C4-2B (cell line): Measurements from ENCODE around the gene SCN1B.
"Not testable (repeated sequence)": the region's sequence is repeated elsewhere in the genome, so short reads cannot be mapped to it uniquely, and the experiment has no call there.

Source experiments
- H3K27ac ChIP-seq: fragments of 450-650 bp; 2 replicates; pipeline ENCODE4 v1.5.1; 2017
- ZFX ChIP-seq: fragments of 450-650 bp; IDR thresholded peaks from 2 replicates; pipeline ENCODE4 v1.6.1; 2017
- TF ChIP-seq, protein P1 (sequence below): fragments of 450-650 bp; conservative IDR thresholded peaks from 2 replicates; pipeline ENCODE4 v1.5.1; 2017; ENCODE audit warnings: mild to moderate bottlenecking

Gene SCN1B

DNA sequence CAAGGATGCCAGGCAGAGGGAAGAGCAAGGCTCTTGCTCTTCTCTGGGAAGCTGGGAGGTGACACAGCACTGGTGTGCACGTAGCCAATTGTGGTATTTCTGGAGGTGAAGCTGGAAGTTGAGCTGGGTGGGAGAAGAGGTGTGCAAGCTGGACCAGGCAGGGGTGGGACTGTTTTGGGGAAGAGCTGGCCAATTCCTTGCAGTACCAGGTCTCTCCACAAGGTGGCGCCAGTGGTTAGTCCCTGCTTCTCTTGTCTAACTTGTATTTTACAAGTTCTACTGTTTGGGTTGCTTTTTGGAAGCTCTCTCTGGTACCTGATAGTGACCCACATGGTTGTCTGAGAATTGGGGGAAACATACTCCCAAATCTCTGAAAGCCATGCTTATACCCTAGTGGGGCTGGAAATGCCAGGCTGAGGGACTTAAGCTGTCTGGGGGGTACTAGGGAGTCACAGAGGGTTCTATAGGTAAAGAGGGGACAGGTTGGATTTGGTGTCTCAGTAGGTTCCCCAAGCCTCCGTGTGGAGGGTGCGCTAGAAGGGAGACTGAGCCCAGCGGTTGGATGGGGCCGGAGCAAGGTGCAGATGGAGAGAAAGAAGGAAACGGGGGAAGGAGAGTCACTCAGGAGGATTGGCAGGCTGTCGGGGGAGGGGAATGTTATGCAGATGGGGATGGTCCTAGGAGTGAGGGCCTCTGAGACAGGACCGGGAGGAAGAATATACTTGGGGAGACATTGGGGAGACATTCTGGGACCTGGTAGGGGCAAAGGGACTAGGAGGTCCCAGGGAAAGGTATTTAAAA lies 14.2 kb downstream of the SCN1B start:
- H3K27ac ChIP-seq: peak overlapping the region; percentile 99
- TF ChIP-seq ZFX: no peak
- TF ChIP-seq, protein P1, sequence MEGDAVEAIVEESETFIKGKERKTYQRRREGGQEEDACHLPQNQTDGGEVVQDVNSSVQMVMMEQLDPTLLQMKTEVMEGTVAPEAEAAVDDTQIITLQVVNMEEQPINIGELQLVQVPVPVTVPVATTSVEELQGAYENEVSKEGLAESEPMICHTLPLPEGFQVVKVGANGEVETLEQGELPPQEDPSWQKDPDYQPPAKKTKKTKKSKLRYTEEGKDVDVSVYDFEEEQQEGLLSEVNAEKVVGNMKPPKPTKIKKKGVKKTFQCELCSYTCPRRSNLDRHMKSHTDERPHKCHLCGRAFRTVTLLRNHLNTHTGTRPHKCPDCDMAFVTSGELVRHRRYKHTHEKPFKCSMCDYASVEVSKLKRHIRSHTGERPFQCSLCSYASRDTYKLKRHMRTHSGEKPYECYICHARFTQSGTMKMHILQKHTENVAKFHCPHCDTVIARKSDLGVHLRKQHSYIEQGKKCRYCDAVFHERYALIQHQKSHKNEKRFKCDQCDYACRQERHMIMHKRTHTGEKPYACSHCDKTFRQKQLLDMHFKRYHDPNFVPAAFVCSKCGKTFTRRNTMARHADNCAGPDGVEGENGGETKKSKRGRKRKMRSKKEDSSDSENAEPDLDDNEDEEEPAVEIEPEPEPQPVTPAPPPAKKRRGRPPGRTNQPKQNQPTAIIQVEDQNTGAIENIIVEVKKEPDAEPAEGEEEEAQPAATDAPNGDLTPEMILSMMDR: peak; percentile 98

DNA sequence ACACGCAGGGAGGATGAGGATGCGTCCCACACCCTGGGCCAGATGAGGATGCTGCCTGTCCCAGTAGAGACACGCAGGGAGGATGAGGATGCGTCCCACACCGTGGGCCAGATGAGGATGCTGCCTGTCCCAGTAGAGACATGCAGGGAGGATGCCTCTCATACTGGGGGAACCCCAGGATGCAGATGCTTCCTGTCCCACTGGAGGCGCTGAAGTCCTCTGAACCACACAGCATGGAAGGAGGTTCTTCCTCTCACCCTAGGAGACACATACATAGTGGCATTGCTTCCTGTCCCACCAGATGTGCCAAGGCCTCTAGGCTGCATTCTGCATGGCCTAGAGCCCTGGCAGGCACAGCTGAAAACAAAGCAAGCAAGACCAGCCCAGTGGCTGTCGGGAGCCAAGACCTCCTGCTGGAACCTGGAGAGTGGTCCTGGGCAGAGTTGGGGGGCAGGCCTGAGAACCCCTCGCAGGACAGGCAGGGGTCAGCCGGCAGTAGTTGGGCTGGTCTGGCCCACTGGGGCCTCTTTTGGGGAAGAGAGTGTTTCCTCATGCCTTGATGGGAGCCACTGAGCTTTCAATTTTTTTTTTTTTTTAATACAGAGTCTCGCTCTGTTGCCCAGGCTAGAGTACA lies 15.5 kb downstream of the SCN1B start:
- no peak for TF ChIP-seq ZFX
- TF ChIP-seq, protein P1: no peak
- peak overlapping the region; percentile 92 for H3K27ac ChIP-seq

DNA sequence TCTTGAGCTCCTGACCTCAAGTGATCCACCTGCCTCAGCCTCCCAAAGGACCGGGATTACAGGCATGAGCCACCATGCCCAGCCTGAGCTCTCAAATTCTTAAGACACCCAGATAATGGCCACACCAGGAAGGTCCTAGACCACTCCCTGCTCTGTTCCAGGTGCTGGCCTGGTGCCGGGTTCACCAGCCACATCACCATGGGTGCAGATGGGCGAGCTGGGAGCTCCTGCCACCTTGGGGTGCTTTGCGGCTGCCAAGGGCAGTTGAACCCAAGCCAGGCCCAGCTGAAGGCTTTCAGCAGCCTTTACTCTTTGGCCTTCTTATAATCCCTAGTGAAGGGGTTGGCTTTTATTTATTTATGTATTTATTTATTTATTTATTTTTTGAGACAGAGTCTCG lies 16.2 kb downstream of the SCN1B start:
- H3K27ac ChIP-seq: peak overlapping the region; percentile 92
- TF ChIP-seq, protein P1: no peak
- no peak for TF ChIP-seq ZFX

DNA sequence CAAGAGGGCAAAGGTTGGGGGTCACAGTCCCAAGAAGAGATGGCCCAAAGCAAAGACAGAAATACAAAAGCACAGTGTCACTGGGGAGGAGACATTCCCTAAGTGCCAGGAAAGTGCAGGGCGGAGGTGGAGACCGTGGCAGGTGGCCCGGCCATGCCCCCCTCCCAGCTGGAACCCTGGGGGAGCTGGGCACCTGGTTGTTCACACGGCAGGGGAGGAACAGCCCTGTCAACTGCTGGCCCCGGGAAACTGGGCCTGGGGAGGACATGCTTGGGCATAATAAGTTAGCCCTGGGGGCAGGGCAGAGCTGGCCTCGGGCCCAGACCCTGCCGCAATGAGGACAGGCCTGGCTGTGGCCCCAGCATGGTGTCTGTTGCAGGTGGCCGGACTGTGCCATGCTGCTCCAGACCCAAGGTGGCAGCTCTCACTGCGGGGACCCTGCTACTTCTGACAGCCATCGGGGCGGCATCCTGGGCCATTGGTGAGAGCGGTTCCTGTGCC lies 18.7 kb downstream of the SCN1B start:
- TF ChIP-seq, protein P1: no peak
- TF ChIP-seq ZFX: no peak
- peak overlapping the region; percentile 92 for H3K27ac ChIP-seq

DNA sequence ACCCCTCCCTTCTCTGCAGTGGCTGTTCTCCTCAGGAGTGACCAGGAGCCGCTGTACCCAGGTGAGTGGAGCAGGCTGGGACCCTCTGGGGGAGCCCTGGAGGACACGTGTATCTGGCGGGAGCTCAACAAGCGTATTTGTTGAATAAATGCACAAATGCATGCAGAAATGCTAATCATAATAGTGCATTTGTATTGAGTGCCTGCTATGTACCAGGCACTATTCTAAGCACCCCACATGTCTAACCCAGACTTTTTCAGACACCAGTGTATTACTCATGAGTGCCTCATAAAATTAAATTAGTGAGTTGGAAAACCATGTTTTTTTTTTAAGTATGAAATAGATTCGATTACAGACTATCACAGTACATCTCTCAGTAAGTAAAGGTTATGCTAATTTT lies 19.2 kb downstream of the SCN1B start:
- TF ChIP-seq, protein P1: no peak
- no peak for TF ChIP-seq ZFX
- H3K27ac ChIP-seq: peak overlapping the region; percentile 92

DNA sequence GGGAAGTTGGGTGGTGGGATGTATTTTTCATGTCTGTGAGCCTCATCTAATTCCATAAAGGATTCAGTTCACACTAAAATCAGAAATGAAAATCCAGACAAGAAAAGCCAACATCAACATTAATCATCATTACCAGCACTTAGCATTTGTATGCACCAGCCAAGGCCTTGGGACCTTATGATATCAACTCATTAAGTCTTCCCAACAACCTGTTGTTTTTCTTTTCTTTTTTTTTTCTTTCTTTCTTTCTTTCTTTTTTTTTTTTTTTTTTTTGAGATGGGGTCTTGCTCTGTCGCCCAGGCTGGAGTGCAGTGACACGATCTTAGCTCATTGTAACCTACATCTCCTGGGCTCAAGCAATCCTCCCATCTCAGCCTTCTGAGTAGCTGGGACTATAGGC lies 20.4 kb downstream of the SCN1B start:
- not testable (repeated sequence) for H3K27ac ChIP-seq

DNA sequence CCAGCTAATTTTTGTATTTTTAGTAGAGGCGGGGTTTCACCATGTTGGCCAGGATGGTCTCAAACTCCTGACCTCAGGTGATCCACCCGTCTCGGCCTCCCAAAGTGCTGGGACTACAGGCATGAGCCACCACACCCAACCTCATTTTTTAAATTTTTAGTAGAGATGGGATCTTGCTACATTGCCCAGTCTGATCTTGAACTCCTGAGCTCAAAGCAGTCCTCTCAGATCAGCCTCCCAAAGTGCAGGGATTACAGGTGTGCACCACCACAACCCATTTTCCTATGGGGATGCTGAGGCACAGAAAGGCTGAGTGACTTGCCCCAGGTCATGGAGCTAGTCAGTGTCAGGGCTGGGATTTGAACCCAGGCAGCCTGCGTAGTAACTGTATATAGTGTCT lies 21.0 kb downstream of the SCN1B start:
- H3K27ac ChIP-seq: not testable (repeated sequence)

DNA sequence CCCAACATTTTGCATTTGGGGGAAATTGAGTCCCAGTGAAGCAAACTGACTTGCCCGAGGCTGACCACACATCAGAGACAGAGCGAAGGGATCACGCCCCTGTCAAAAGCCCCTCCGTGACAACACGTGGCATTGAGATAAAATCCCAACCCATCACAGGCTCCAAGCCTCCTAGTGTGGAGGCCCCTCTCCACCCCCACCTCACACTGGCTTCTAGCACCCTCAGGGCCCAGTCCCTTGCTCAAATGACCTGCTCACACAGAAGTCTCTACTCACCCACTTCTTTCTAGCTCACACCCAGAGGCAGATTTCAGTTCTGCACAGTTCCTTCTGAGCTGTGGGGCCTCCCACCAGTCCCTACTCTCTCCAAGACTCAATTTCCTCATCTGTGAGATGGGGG lies 21.5 kb downstream of the SCN1B start:
- no peak overlapping the region for H3K27ac ChIP-seq
- TF ChIP-seq, protein P1: no peak
- no peak for TF ChIP-seq ZFX
